Subcutaneous abdominal adipose tissue (tissue), 5 donors: ENCODE data around the gene METTL14.

Source experiments
- H3K27ac ChIP-seq: one replicate; pipeline ENCODE4 v1.7.0; 2013; ENCODE audit warnings: low read depth, mild to moderate bottlenecking, inconsistent platforms, low read length, moderate library complexity
- H3K27me3 ChIP-seq, 5 donors: one replicate each; pipeline ENCODE4 v1.7.0; 2013; ENCODE audit warnings: low read length in 5 of 5, inconsistent platforms in 1 of 5; ENCODE audit not compliant: control insufficient read depth in 5 of 5, insufficient read depth in 4 of 5
- H3K36me3 ChIP-seq, 5 donors: one replicate each; pipeline ENCODE4 v1.7.0; 2013; ENCODE audit warnings: low read length in 5 of 5; ENCODE audit not compliant: control insufficient read depth in 5 of 5, insufficient read depth in 5 of 5
- H3K4me1 ChIP-seq, 5 donors: one replicate each; pipeline ENCODE4 v1.7.0; 2013; ENCODE audit warnings: low read length in 5 of 5, mild to moderate bottlenecking in 3 of 5, moderate library complexity in 1 of 5; ENCODE audit not compliant: control insufficient read depth in 5 of 5, insufficient read depth in 5 of 5
- H3K4me3 ChIP-seq, 5 donors: one replicate each; pipeline ENCODE4 v1.7.0; 2013; ENCODE audit warnings: low read length in 5 of 5, low read depth in 1 of 5
- H3K9ac ChIP-seq, 5 donors: one replicate each; pipeline ENCODE4 v1.7.0; 2013; ENCODE audit warnings: low read length in 5 of 5, mild to moderate bottlenecking in 4 of 5, moderate library complexity in 3 of 5
- H3K9me3 ChIP-seq, 5 donors: one replicate each; pipeline ENCODE4 v1.7.0; 2013; ENCODE audit warnings: low read length in 5 of 5; ENCODE audit not compliant: control insufficient read depth in 5 of 5
- donor health status: healthy.
- donor health status: healthy.
- donor health status: healthy.
- donor health status: healthy.
- donor health status: healthy.

Gene METTL14

DNA sequence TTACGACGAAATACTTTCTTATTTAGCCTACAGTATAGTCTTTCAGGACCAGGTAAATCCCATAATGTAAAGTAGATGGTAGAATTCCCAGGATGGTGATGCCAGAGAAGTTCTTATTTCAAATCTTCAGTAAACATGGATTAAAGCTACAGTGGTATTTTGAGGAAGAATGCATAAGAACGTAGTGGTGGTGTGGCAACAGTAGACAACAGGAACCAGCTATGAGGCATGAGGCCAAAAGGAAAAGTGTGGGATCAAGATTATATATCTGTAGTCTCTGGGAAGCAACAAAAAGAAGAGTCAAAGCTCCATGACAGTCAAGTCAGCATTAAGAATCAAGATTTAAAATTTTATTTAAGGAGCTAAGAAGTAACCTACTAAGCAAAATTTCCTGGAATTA is 60.2 kb downstream of the METTL14 start:
- H3K36me3 ChIP-seq = peaks cover 15 to 55% (median 28%) of the 10 kb centered on the region in 5 donors
- no peaks in the 10 kb centered on the region for H3K9me3 ChIP-seq
- H3K4me3 ChIP-seq = no peak overlapping the region
- no peaks in the 10 kb centered on the region for H3K27me3 ChIP-seq
- H3K27ac ChIP-seq = no peak overlapping the region
- no peak overlapping the region for H3K9ac ChIP-seq
- H3K4me1 ChIP-seq = peaks cover 0 to 8% (median 6%) of the 10 kb centered on the region in 5 donors

- Histone ChIP-seq H3K27ac (no peak overlapping the region), H3K9me3 (no peaks in the 10 kb centered on the region), H3K9ac (no peak overlapping the region), H3K4me1 (peaks cover 0 to 4% (median 3%) of the 10 kb centered on the region in 5 donors), H3K36me3 (peaks cover 15 to 58% (median 25%) of the 10 kb centered on the region in 5 donors), H3K4me3 (no peak overlapping the region), H3K27me3 (no peaks in the 10 kb centered on the region)
These were observed 61.2 kb downstream of the METTL14 start for GRCh38 chr4:118746251-118746919.

- Histone ChIP-seq H3K4me1 (peaks cover 0 to 4% (median 0%) of the 10 kb centered on the region in 5 donors), H3K4me3 (no peak overlapping the region), H3K9me3 (no peaks in the 10 kb centered on the region), H3K9ac (no peak overlapping the region), H3K27ac (no peak overlapping the region), H3K36me3 (peaks cover 14 to 53% (median 24%) of the 10 kb centered on the region in 5 donors), H3K27me3 (no peaks in the 10 kb centered on the region)
These were observed 64.3 kb downstream of the METTL14 start for GRCh38 chr4:118749347-118749988.

GRCh38 chr4:118751629-118752323 is 66.6 kb downstream of the METTL14 start:
- Histone ChIP-seq H3K36me3 (peaks cover 8 to 38% (median 22%) of the 10 kb centered on the region in 5 donors), H3K4me1 (peaks cover 0 to 5% (median 0%) of the 10 kb centered on the region in 5 donors), H3K9me3 (no peaks in the 10 kb centered on the region), H3K4me3 (no peak overlapping the region), H3K27ac (no peak overlapping the region), H3K27me3 (no peaks in the 10 kb centered on the region), H3K9ac (no peak overlapping the region)

DNA sequence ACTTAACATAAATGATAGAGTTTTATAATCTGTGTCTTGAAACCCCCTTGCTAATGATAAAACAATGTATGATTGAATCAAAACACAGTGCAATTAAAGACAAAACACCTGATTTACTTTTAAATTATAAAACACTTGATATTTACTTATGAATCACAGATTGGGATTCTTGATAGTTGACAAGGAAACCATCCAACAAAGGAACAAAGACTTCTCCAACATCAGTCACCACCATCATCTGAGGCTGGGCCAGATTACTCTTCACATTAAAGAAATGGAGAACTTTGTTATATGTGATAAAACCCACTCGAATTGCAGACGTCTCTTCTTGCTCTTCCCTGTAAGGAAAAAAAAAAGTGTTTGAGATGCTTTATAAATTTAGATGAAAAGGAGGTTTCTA is 67.4 kb downstream of the METTL14 start:
- Histone ChIP-seq H3K4me1 (peaks cover 0 to 5% (median 0%) of the 10 kb centered on the region in 5 donors), H3K9me3 (no peaks in the 10 kb centered on the region), H3K36me3 (peaks cover 8 to 42% (median 24%) of the 10 kb centered on the region in 5 donors), H3K4me3 (no peak overlapping the region), H3K27me3 (no peaks in the 10 kb centered on the region), H3K9ac (no peak overlapping the region), H3K27ac (no peak overlapping the region)

- Histone ChIP-seq H3K4me1 (peaks cover 0 to 5% (median 0%) of the 10 kb centered on the region in 5 donors), H3K36me3 (peaks cover 8 to 44% (median 24%) of the 10 kb centered on the region in 5 donors), H3K27ac (no peak overlapping the region)
These were observed 67.9 kb downstream of the METTL14 start for GRCh38 chr4:118753096-118753495.

DNA sequence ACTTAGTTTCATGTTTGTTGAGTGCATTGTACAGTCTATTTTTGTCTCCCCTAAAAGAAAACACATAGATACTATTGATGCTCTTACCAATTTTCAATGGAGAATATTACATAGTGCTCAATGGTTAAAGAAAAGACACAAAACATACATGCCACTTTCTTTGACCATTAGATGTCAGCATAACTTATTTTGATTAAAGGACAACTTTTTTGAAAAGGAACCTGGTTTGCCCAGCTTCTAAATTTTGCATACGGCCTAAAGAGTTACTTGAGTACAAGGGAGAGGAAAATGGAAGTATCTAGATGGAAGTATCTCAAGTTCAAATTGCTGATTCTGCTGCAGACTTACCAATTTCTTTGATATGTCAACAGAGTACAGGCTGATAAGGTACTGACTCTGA is 68.5 kb downstream of the METTL14 start:
- Histone ChIP-seq H3K9ac (no peak overlapping the region), H3K4me3 (no peak overlapping the region), H3K27me3 (no peaks in the 10 kb centered on the region), H3K36me3 (peaks cover 8 to 43% (median 24%) of the 10 kb centered on the region in 5 donors), H3K9me3 (no peaks in the 10 kb centered on the region), H3K4me1 (peaks cover 0 to 5% (median 0%) of the 10 kb centered on the region in 5 donors), H3K27ac (no peak overlapping the region)

More at GRCh38 chr4:118753096-118753495, 67.9 kb downstream of the METTL14 start:
- no peaks in the 10 kb centered on the region for H3K27me3 ChIP-seq
- no peak overlapping the region for H3K9ac ChIP-seq
- no peak overlapping the region for H3K4me3 ChIP-seq
- no peaks in the 10 kb centered on the region for H3K9me3 ChIP-seq

DNA sequence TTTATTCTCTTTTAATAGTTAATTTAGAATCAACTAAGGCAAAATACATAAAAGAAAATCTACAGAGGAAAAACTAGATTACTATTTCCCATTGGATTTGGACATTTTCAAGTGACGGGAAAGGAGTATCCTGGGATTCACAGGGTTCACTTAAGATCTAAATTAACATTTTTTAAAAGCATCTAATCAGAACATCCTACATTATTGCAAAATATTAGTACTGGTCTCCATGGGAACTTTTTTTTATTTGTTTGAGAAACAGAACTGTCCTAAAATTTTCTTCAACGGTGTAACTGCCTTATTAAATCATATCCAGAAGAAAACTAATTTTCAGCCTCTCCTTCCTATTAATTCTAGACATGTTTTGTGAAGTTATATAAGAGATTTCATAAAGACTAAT is 69.7 kb downstream of the METTL14 start:
- no peaks in the 10 kb centered on the region for H3K27me3 ChIP-seq
- H3K4me3 ChIP-seq = no peak overlapping the region
- peaks cover 0 to 5% (median 0%) of the 10 kb centered on the region in 5 donors for H3K4me1 ChIP-seq
- no peaks in the 10 kb centered on the region for H3K9me3 ChIP-seq
- peak overlapping the region; percentile 20 for H3K27ac ChIP-seq
- H3K36me3 ChIP-seq = peaks cover 8 to 36% (median 19%) of the 10 kb centered on the region in 5 donors
- H3K9ac ChIP-seq = no peak overlapping the region

GRCh38 chr4:118755438-118756226 is 70.4 kb downstream of the METTL14 start:
- Histone ChIP-seq H3K9me3 (no peaks in the 10 kb centered on the region), H3K27ac (peak overlapping the region; percentile 20), H3K4me1 (peaks cover 0 to 5% (median 0%) of the 10 kb centered on the region in 5 donors), H3K27me3 (no peaks in the 10 kb centered on the region), H3K36me3 (peaks cover 4 to 30% (median 15%) of the 10 kb centered on the region in 5 donors), H3K4me3 (no peak overlapping the region), H3K9ac (no peak overlapping the region)
